ENCODE data around the gene NRL.

Gene NRL

DNA sequence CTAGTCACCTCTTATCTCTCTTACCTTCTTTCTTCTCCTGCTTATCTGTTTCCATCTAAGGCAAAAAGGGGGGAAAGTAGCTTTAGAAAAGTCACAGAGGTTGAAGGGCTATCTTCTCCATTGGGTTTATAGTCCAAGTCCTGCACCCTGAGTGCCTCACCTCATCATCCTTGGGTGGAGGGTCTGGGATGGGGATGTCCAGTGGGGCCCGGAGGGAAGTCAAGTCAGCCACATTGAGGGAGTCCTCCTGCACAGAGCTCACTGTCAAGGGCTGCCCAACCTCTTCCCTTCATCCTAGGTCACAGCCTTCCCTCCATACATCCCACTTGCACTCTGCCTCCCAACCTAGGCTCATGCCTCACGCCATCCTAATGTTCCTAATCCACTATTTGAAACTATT lies 30.5 kb upstream of the NRL start:
- DNase-seq (ENCODE audit: insufficient read length, low spot score) = no peak
- no peak for FAIRE-seq

DNA sequence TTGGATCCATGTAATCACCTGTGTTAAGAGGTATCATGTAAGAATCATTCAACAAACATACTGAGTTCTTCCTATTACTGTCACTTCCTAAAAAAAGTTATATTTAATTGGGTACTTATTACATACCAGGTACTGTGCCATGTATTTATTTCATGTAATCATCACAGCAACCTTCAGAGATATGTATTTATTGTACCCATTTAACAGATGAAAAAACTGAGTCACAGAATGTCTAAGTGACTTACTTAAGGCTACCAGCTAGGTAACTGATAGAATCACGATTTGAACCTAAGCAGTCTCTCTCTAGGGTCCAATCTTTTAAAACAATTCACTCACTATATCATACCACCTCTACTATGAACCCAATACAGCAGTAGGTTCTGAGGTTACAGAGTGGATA lies 29.7 kb upstream of the NRL start:
- DNase-seq (ENCODE audit: insufficient read length, low spot score) (no peak), FAIRE-seq (no peak)

DNA sequence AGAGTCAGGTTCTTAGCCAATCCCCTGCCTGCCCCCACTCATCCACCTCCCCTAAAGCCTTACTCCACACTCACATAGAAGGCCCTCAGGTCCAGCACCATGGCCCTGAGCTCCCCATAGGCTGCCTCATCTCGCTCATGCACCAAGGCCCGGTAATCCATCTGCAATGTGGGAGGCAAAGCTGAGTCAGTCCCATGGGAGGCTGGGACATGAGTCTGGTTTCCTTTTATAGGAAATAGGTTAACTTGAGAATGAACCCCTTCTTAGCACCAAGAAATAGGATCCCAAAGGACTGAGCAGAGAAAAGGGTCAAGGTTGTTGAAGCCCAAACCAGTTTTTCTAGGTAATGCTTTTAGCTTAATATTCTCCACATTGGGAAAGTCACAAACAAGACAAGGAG lies 28.8 kb upstream of the NRL start:
- DNase-seq (ENCODE audit: insufficient read length, low spot score) (no peak), FAIRE-seq (no peak)

DNA sequence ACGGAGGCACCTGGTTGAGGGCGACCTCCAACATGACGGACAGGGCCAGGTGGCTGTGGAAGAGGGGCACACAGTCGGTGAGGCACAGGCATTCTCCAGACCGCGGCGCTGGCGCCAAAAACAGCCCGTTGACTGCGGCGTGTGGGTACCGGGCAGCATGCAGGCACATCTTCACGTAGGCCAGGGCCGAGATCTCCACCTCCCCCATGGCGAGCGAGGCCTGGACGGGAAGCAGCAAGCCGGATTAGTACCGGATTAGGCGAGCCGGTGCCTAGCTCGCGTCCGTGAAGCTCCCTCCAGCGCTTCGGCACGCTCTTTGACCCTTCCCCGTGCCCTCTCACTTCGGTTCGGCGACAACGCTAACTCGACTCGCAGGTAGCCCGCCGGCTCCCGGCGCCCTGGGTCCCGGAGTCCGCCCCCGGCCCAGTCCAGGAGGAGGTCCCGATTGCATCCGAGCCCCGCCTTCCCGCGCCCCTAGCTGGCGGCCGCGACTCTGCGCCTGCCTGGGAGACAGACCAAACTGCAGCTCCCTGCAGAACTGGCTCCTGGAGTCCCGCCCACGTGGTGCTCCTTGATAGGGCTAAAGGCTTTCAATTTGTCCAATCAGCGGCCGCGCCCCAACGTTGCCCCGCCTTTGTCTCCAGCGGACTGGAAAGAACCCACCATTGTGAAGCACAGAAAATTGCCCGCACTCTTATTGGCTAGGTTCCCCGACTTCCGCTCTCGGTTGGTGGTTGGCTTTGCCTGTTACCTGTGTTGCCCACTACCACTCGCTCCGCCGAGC lies 26.5 kb upstream of the NRL start, which contains the start of gene EMC9:
Gene EMC9, minus strand, starts transcription at position 495 of the 784 bp plus-strand sequence. Its CDS starts 287 bp downstream, at position 208.
- FAIRE-seq (peak; percentile 96), DNase-seq (ENCODE audit: insufficient read length, low spot score) (peak; percentile 93)

DNA sequence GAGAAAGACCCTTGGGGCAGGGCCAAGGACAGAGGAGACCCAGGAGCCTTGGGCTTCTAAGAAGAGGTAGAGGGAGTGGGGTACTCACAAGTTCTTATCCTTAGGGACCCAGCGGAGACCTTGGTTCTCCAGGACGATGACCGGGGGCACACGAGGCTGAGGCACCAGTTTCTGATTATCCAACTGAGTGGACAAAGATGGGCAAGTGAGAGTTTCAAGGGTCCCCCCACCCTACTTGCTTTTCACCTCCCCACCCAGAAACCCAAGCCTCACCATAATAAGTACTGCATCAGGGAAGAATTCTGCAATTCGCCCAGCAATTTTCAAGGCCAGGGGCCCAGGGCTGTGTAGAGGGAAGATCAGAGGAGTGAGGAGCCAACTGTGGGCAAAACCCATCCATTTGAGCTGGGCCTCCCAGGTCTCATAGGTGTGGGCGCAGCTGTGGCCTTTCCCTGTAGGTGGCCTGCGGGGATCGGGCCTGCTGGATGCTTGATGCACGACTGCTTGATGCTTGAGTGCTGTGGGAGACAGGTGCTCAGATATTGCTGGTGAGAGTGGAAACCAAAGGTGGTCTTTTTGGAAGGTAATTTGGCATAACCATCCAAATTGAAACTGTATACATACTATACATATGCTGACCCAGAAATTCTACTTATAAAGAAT lies 24.7 kb upstream of the NRL start:
- FAIRE-seq (no peak), DNase-seq (ENCODE audit: insufficient read length, low spot score) (no peak)

DNA sequence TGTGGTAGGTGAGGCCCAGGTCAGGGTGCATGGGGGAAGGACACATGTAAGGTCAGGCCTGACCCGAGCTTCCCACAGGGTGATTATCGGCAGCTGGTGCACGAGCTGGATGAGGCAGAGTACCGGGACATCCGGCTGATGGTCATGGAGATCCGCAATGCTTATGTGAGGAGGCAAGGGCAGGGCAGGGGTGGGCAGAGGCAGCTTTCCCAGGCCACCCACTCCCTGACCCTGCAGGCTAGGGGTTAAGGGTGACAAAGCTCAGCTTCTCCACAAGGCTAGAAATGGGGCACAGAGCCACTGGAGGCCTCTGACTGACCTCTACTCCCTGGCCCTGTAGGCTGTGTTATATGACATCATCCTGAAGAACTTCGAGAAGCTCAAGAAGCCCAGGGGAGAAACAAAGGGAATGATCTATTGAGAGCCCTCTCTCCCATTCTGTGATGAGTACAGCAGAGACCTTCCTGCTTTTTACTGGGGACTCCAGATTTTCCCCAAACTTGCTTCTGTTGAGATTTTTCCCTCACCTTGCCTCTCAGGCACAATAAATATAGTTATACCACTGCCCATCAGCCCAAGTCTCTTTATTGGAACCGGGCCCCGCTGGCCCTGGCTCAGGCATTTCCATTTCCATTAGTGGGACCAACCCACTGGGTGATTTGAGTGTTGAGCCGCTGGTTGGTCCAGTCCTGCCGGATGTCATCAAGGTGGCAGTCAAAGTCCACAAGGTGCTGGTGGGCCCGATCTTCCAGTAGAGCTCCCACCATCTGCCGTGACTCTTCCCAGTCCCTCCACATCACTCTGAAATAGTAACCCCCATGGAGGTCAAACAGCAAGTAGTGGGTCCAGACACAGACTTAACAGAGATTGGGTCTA lies 23.9 kb upstream of the NRL start:
- FAIRE-seq (no peak), DNase-seq (ENCODE audit: insufficient read length, low spot score) (no peak)

DNA sequence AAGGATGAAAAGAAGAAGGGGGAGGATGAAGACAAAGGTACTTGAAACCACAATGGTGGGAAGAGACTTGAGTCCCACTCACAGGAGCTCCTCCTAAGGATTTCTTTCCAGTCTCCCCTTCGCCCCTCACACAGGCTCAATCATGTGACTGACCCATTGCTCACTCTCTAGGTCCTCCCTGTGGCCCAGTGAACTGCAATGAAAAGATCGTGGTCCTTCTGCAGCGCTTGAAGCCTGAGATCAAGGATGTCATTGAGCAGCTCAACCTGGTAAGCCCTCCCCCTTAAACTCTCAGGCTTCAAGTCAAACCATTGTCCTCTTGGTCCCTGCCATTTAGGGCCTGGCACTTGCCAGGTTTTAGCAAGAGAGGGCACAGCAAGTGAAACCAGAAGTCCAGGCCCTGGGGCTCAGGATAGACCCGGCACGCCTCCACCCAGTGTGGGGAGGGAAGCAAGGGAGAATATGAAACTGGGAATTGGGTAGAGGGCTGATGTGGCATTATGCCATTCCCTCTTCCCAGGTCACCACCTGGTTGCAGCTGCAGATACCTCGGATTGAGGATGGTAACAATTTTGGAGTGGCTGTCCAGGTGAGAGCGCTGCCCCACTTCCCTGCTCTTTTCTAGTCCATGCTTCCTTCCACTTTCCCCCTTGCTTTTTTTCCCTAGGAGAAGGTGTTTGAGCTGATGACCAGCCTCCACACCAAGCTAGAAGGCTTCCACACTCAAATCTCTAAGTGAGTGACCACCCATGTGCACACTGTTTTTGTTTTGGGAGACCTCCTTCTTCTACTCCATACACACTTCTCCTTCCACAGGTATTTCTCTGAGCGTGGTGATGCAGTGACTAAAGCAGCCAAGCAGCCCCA lies 23.0 kb upstream of the NRL start:
- DNase-seq (ENCODE audit: insufficient read length, low spot score) (no peak), FAIRE-seq (no peak)

DNA sequence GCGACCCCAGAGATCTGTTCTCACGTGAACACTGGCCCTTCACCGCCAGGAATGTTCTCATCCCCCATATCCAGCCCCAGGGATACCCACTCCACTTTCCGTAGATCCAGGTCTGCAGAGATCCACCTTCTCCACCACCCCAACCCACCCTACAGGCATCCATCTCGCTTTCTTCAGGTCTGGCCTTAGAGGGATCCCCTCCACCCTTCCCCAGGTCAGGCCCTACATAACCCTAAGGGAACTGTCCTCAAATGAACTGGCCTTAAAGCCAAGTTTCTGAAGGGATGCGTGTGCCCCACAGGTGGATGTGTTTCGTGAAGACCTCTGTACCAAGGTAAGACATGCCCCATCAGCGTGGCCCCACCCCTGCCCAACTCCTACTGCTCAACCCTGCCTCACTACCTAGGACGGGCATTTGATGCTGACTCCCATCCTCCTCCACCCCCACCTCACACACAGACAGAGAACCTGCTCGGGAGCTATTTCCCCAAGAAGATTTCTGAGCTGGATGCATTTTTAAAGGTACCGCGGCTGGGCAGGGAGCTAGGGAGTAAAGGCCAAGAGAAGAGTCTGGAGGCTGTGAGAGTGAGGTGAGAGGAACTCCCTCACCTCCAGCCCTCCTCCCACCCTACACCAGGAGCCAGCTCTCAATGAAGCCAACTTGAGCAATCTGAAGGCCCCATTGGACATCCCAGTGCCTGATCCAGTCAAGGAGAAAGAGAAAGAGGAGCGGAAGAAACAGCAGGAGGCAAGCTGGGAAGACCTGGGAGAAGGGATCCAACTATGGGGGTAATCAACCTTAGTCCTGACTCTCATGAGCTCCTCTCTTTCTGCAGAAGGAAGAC lies 22.2 kb upstream of the NRL start:
- DNase-seq (ENCODE audit: insufficient read length, low spot score) (no peak), FAIRE-seq (no peak)

DNA sequence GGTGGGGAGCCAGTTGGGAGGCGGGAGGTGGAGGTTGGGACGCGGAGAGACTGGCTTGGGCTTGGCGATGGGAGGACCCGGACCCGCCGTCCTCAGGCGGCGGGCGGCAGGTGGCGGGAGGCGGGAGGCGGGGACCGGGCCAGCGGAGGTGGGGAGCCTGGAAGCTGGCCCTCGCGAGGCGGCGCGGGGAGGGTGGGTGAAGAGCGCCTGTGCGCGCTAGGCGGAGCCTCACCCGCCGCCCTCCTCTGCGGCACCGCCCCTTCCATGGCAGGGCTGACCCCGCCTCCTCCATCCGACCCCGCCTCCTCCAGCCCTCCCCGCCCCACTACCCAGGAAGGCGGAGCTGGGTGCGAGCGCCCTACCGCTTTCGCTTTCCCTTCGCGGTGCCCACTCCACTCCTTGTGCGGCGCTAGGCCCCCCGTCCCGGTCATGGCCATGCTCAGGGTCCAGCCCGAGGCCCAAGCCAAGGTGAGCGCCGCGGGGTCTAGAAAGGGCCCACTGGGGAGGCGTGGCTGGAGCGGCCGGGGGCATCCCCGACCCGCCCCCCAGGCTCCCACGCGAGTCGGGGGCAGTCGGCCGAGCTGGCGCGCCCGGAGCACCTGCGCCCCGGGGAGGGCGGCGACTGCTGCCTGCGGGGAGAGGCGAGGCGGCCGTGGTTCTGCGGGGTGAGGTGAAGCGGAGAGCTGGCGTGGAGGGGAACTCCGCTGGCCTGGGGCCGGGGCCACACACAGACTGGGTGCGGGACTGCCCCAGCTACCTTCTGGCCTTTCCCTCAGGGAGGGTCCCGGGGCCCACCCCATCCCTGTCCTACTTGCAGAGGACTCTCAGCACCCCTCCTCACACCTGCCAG lies 21.3 kb upstream of the NRL start, which contains the start of gene PSME1:
Gene PSME1, plus strand, starts transcription at position 361 of the 850 bp plus-strand sequence. Its CDS starts 69 bp downstream, at position 430.
- DNase-seq (ENCODE audit: insufficient read length, low spot score) (peak; percentile 92), FAIRE-seq (peak; percentile 91)

DNA sequence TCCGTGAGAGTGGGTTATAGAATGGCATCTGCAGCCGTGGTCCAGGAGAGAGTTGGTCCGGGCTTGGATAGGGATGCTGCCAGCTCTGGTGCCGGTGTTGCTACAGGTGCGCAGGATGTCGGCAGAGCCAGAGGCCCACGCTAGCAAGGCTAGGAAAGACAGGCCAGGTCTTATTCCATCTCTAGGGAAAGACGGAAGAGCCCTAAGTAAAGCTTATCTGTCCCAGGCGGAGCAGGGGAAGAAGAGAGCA lies 20.8 kb upstream of the NRL start:
- FAIRE-seq = peak; percentile 81
- DNase-seq (ENCODE audit: insufficient read length, low spot score) = no peak

DNA sequence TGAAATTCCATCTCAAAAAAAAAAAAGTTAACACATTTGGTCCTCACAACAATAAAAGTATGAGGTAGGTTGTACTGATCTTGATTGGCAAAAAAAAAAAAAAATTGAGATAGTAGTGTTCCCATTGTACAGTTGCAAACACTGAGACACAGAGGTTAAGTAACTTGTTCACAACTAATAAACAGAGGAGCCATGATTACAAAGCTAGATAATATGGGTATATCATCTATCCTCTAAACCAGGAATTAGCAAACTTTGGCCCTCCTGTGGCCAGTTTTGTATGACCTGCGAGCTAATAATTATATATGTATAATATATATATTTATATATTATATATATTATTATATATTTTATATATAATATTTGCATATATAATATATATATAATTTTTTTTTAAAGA lies 19.0 kb upstream of the NRL start:
- FAIRE-seq (no peak), DNase-seq (ENCODE audit: insufficient read length, low spot score) (no peak)

DNA sequence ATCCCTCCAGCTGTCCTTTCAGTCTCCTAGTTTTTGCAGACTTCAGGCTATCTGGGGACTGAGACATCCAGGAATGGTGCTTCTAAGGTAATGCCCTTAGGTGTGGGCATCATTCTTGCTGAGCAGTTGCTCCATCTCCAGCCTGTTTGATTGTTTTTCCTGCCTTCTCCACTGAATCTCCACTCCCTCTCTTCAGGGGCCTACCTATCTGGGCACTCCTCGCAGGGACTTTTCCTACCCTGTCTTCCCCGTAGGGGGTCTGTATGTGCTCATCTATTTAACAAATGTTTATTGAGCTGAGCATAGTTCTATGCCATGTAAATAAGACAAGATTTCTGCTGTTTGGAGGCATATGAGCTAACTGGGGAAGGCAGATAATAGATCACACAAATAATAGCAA lies 18.2 kb upstream of the NRL start:
- FAIRE-seq (no peak), DNase-seq (ENCODE audit: insufficient read length, low spot score) (no peak)

DNA sequence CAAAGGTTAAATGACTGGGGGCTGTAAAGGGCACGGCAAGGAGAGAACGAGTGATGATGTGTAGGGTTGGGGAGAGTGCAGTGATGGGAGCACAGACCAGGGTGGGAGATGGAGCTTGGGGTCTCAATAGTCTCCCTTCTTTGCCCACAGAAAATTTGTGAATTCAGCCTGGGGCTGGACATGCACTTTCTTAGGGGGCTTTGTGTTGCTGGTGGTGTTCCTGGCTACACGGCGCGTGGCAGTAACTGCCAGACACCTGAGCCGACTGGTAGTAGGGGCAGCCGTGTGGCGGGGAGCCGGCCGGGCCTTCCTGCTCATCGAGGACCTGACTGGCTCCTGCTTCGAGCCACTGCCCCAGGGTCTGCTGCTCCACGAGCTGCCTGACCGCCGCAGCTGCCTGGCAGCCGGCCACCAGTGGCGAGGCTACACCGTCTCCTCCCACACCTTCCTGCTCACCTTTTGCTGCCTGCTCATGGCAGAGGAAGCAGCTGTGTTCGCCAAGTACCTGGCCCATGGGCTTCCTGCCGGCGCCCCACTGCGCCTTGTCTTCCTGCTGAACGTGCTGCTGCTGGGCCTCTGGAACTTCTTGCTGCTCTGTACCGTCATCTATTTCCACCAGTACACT lies 17.4 kb upstream of the NRL start:
- DNase-seq (ENCODE audit: insufficient read length, low spot score) (no peak), FAIRE-seq (no peak)

DNA sequence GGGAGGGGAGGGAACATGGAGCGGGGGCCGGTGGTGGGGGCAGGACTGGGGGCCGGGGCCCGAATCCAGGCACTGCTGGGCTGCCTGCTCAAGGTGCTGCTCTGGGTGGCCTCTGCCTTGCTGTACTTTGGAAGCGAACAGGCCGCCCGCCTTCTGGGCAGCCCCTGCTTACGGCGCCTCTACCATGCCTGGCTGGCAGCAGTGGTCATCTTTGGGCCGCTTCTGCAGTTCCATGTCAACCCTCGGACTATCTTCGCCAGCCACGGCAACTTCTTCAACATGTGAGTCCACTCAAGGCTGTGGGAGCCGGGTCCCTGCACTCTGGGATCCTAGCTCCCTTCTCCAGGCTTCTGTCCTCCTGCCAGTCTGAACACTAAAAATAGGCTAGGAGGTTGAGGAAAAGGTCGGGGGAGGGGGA lies 16.8 kb upstream of the NRL start:
- no peak for DNase-seq (ENCODE audit: insufficient read length, low spot score)
- no peak for FAIRE-seq

DNA sequence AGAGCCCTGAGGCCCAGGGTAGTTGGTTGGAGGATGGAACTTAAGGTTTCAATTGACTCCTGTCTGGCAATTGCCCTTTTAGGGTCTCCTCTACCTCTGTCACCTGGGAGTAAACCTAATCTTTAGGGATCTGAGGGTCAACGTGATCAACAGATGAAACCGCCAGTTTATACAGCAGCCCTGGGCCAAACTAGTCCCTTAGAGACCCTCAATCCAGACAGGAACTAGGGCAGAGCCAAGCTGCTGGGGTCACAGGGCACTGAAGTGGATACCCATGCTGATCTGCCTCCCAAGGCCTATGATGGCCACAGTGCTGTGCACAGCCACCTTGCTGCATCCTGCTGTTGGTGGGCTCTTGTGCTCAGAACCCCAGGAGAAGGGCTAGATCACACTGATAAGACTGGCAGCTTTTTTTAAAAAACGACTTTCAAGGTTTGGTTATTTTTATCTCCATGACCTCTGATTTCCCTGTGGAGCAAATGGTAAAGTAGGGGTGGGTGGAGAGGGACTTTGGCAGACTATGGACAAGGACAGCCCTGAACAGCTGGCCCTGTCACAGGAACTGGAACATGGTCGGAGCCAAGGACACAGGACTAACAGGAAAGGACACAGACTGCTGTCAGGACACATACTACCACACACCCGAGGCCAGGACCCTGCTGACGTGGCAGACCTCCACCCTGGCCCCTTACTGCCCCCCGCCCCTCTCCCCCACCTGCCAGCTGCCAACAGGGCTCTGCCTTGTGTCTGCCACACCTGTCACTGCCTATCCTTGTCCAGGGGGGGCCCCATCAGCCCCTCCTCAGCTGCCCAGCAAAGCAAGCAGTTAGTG lies 16.2 kb upstream of the NRL start:
- FAIRE-seq (no peak), DNase-seq (ENCODE audit: insufficient read length, low spot score) (no peak)

DNA sequence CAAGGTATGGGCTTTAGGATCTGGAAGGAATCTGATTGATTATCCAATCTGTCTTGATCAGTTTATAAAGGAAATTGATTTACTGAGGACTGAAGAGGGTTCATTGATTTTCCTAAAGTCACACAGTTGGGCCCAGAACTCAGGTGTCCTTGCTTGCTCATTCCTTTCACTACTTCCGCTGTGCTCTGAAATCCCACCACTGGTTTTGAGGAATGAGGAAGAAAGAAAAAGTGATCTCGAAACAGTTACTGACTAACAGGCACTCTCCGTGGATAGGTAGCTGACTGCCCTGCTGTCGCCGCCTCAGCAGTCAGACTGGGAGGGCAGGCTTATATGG lies 15.6 kb upstream of the NRL start, which contains the start of gene FITM1:
Gene FITM1, plus strand, starts transcription at position 280 of the 337 bp plus-strand sequence. CDS start 905 bp downstream, outside the sequence.
- no peak for FAIRE-seq
- DNase-seq (ENCODE audit: insufficient read length, low spot score) = no peak

DNA sequence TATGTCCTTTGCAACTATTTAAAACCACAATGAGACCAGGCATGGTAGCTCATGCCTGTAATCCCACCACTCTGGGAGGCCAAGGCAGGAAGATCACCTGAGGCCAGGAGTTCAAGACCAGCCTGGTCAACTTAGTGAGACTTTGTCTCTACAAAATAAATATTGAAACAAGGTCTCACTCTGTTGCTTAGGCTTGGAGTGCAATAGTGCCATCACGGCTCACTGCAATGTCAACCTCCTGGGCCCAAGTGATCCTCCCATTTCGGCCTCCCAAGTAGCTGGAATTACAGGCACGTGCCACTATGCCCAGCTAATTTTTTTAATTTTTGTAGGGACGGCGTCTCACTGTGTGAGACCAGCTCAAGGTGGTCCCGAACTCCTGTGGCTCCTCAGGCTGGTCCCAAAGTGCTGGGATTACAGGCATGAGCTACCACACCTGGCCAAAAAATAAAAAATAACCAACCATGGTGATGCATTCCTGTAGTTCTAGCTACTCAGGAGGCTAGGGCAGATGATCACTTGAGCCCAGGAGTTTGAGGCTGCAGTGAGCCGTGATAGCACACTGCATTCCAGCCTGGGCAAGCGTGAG lies 14.8 kb upstream of the NRL start:
- DNase-seq (ENCODE audit: insufficient read length, low spot score) = no peak
- no peak for FAIRE-seq
